ENCODE measurements around the gene ACOT4. TPM values are rescaled to one million over a fixed set of nuclear protein-coding genes. Genes with fewer than 3 reads are reported as not detected.
"Not testable (repeated sequence)": the region's sequence is repeated elsewhere in the genome, so short reads cannot be mapped to it uniquely, and the experiment has no call there.

ACOT4 gene
- total RNA-seq, 4 donors from 2014 or later: 0.42 to 0.57 (median 0.48) TPM

DNA sequence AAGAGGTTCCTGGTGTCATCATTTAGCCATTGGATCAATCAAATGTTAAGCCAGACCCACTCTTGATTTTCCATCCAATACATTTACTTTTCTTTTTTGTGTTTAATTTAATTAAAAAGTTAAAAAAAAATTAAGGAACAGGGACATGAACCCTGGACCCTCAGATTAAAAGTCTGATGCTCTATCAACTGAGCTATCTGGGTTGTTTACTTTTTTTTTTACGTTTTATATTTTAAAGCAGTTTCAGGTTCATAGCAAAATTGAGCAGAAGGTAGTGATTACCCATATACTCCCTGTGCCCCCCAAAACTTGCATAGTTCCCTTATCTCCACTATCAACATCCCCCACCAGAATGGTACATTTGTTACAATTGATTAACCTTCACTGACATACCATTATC is 3.0 kb upstream of the ACOT4 start:
- no peak overlapping the region for H3K4me3 ChIP-seq
- no peak for TF ChIP-seq EP300 (IDR thresholded peaks at IDR 0.05)
- no peak for TF ChIP-seq POLR2A (IDR thresholded peaks at IDR 0.05; ENCODE audit: low read depth)
- TF ChIP-seq, protein P1, sequence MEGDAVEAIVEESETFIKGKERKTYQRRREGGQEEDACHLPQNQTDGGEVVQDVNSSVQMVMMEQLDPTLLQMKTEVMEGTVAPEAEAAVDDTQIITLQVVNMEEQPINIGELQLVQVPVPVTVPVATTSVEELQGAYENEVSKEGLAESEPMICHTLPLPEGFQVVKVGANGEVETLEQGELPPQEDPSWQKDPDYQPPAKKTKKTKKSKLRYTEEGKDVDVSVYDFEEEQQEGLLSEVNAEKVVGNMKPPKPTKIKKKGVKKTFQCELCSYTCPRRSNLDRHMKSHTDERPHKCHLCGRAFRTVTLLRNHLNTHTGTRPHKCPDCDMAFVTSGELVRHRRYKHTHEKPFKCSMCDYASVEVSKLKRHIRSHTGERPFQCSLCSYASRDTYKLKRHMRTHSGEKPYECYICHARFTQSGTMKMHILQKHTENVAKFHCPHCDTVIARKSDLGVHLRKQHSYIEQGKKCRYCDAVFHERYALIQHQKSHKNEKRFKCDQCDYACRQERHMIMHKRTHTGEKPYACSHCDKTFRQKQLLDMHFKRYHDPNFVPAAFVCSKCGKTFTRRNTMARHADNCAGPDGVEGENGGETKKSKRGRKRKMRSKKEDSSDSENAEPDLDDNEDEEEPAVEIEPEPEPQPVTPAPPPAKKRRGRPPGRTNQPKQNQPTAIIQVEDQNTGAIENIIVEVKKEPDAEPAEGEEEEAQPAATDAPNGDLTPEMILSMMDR (IDR thresholded peaks at IDR 0.05): no peak
- no peak for TF ChIP-seq POLR2AphosphoS5 (IDR thresholded peaks at IDR 0.05)
- no peak overlapping the region for H3K27ac ChIP-seq (replicated peaks in 1 of 4)
- no peaks in the 10 kb centered on the region for H3K27me3 ChIP-seq
- WGBS: 80% methylated on average over 1 of the region's 1 CpG
- H3K4me1 ChIP-seq: peaks cover 0 to 16% (median 13%) of the 10 kb centered on the region in 4 donors
- DNase-seq (ENCODE audit: extremely low spot score): no peak
- intact Hi-C loops (cut with DNase I): no loop called here
- H3K9me3 ChIP-seq: no peaks in the 10 kb centered on the region
- H3K36me3 ChIP-seq: no peaks in the 10 kb centered on the region

- H3K4me1 ChIP-seq: peaks cover 0 to 16% (median 13%) of the 10 kb centered on the region in 4 donors
- 84% methylated on average over 4 of the region's 4 CpGs for WGBS
- no peaks in the 10 kb centered on the region for H3K36me3 ChIP-seq
- H3K27ac ChIP-seq (replicated peaks in 1 of 4): no peak overlapping the region
- H3K27me3 ChIP-seq: no peaks in the 10 kb centered on the region
- H3K4me3 ChIP-seq: no peak overlapping the region
- intact Hi-C loops (cut with DNase I): no loop called here
- no peaks in the 10 kb centered on the region for H3K9me3 ChIP-seq
- no peak for TF ChIP-seq EP300 (IDR thresholded peaks at IDR 0.05)
- no peak for TF ChIP-seq POLR2A (IDR thresholded peaks at IDR 0.05; ENCODE audit: low read depth)
- TF ChIP-seq POLR2AphosphoS5 (IDR thresholded peaks at IDR 0.05): no peak
- TF ChIP-seq, protein P1 (IDR thresholded peaks at IDR 0.05): no peak
- no peak for DNase-seq (ENCODE audit: extremely low spot score)
Measured at GRCh38 chr14:73589116-73589515, 2.6 kb upstream of the ACOT4 start.

GRCh38 chr14:73590673-73591004 is 1.0 kb upstream of the ACOT4 start:
- whole genome bisulfite sequencing: 97% methylated on average over 5 of the region's 32 CpGs
- intact Hi-C loops (cut with DNase I): not testable (repeated sequence)

GRCh38 chr14:73594491-73594890 is 2.8 kb downstream of the ACOT4 start:
- intact Hi-C loops (cut with DNase I): no loop called here
- Histone ChIP-seq H3K27me3 (no peaks in the 10 kb centered on the region), H3K4me1 (peaks cover 0 to 16% (median 13%) of the 10 kb centered on the region in 4 donors), H3K4me3 (no peak overlapping the region), H3K9me3 (no peaks in the 10 kb centered on the region), H3K27ac (replicated peaks in 1 of 4) (no peak overlapping the region), H3K36me3 (no peaks in the 10 kb centered on the region)
- TF ChIP-seq POLR2A (IDR thresholded peaks at IDR 0.05; ENCODE audit: low read depth) (no peak), EP300 (IDR thresholded peaks at IDR 0.05) (no peak), POLR2AphosphoS5 (IDR thresholded peaks at IDR 0.05) (no peak)
- TF ChIP-seq, protein P1 (IDR thresholded peaks at IDR 0.05): no peak
- WGBS: 86% methylated on average over 9 of the region's 9 CpGs
- DNase-seq (ENCODE audit: extremely low spot score): no peak

More at GRCh38 chr14:73590673-73591004, 1.0 kb upstream of the ACOT4 start:
- not testable (repeated sequence) for H3K27ac ChIP-seq (replicated peaks in 1 of 4); H3K36me3 ChIP-seq; H3K4me3 ChIP-seq; H3K9me3 ChIP-seq; DNase-seq (ENCODE audit: extremely low spot score); H3K27me3 ChIP-seq
- H3K4me1 ChIP-seq: peaks cover 0 to 16% (median 13%) of the 10 kb centered on the region in 4 donors

DNA sequence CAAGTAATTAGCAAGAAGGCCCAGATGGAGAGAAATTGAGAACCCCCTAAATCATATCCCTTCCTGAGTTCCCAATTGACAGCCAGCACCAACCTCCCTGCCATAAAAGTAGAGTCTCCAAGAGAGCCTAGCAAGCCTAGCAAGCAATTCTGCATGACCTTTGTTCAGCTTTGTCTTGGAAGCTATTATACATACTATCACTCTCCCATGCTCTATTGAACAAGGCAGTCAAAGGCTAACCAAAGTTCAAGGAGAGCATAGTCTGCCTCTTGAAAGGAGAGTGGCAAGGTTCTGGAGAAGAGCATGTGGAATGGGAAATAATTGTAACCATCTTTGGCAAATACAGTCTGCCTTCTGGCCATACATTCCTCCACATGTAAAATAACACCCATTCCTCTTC is 7.8 kb downstream of the ACOT4 start:
- intact Hi-C loops (cut with DNase I): no loop called here
- H3K27ac ChIP-seq (replicated peaks in 1 of 4): no peak overlapping the region
- H3K4me3 ChIP-seq: no peak overlapping the region
- H3K36me3 ChIP-seq: no peaks in the 10 kb centered on the region
- no peaks in the 10 kb centered on the region for H3K27me3 ChIP-seq
- TF ChIP-seq EP300 (IDR thresholded peaks at IDR 0.05) (no peak), POLR2A (IDR thresholded peaks at IDR 0.05; ENCODE audit: low read depth) (no peak), POLR2AphosphoS5 (IDR thresholded peaks at IDR 0.05) (no peak)
- TF ChIP-seq, protein P1 (IDR thresholded peaks at IDR 0.05): no peak
- no peaks in the 10 kb centered on the region for H3K4me1 ChIP-seq
- no peak for DNase-seq (ENCODE audit: extremely low spot score)
- H3K9me3 ChIP-seq: no peaks in the 10 kb centered on the region
